HCT116 (cell line): Measurements from ENCODE around the gene CNTN5. TPM values are rescaled to one million over a fixed set of nuclear protein-coding genes. Genes with fewer than 3 reads are reported as not detected.

Experiments used
- ATAC-seq: fragments of 200-7000 bp; cut with Tn5 transposase; 2 replicates; pipeline ENCODE4 v1.9.1; 2020; ENCODE audit warnings: mild to moderate bottlenecking, moderate library complexity
- BruUV-seq: library from RNA; stranded (reverse); fragments of 400-500 nt; replicated peaks from 2 replicates; lab custom pipeline; 2021; lab: Mats Ljungman, UMichigan
- CTCF ChIA-PET: fragments of 300-600 bp; sonication (Branson Sonifier 250); formaldehyde crosslinking; loops from one replicate; lab custom pipeline; 2021; ENCODE audit warnings: antibody characterized with exemption; lab: Charles Lee
- POLR2A ChIA-PET: fragments of 300-600, 350-600 bp; sonication (Branson Sonifier 250); formaldehyde crosslinking; loops from one replicate; lab custom pipeline; 2021; ENCODE audit warnings: antibody characterized with exemption; lab: Charles Lee
- RAD21 ChIA-PET, 2 experiments: fragments of 300-600 bp; sonication (Branson Sonifier 250); formaldehyde crosslinking; loops; one replicate each; lab custom pipeline; 2023; ENCODE audit warnings: low total read pairs in 2 of 2; ENCODE audit not compliant: uncharacterized antibody in 2 of 2, unreplicated experiment in 2 of 2, low non-redundant PET in 1 of 2; lab: Charles Lee
- DNase-seq: peaks from one replicate; pipeline ENCODE4 v3.0.0-alpha.2; 2010; ENCODE audit warnings: low read depth, low spot score
- H2AFZ ChIP-seq: fragments of 200-600 bp; shearing (Covaris generic), sonication (generic); 2 replicates; pipeline ENCODE4 v1.6.1; 2017; ENCODE audit warnings: low read depth, mixed run types, mixed read lengths, antibody characterized with exemption, low read length; ENCODE audit not compliant: poor library complexity, severe bottlenecking
- H3K27ac ChIP-seq: 2 replicates; pipeline ENCODE4 v1.5.1; 2012; ENCODE audit warnings: low read depth, low read length
- H3K27me3 ChIP-seq: fragments of 200-600 bp; sonication (generic); 2 replicates; pipeline ENCODE4 v1.6.1; 2016; ENCODE audit warnings: mixed run types, low read length, mixed read lengths; ENCODE audit not compliant: insufficient read depth
- H3K36me3 ChIP-seq, 2 experiments: fragments of 200-500 bp in 1 of 2; fragments of 200-600 bp in 1 of 2; sonication (Bioruptor generic) in 1 of 2; sonication (generic) in 1 of 2; 2 replicates each; pipeline versions ENCODE4 v1.5.1 to v1.6.1; 2014 to 2016; ENCODE audit warnings: low read length in 2 of 2, inconsistent platforms in 1 of 2, mixed read lengths in 1 of 2, mixed run types in 1 of 2; ENCODE audit not compliant: insufficient read depth in 2 of 2, control insufficient read depth in 1 of 2
- H3K4me1 ChIP-seq, 2 experiments: fragments of 200-600 bp in 1 of 2; sonication (generic) in 1 of 2; 2 replicates each; pipeline versions ENCODE4 v1.5.1 to v1.6.1; 2012 to 2017; ENCODE audit warnings: low read length in 2 of 2, inconsistent platforms in 1 of 2, mild to moderate bottlenecking in 1 of 2, mixed read lengths in 1 of 2, mixed run types in 1 of 2, moderate library complexity in 1 of 2; ENCODE audit not compliant: insufficient read depth in 2 of 2, control insufficient read depth in 1 of 2
- H3K4me2 ChIP-seq: fragments of 200-600 bp; sonication (generic); 2 replicates; pipeline ENCODE4 v1.6.1; 2017; ENCODE audit warnings: mixed run types, low read length, mixed read lengths
- H3K4me3 ChIP-seq, 2 experiments: fragments of 200-600 bp in 1 of 2; sonication (generic) in 1 of 2; replicated peaks in 1 of 2; 2 replicates each; pipeline ENCODE4 v1.5.1; 2011 to 2016; ENCODE audit warnings: low read length in 2 of 2, control low read depth in 1 of 2, low read depth in 1 of 2, mild to moderate bottlenecking in 1 of 2, mixed read lengths in 1 of 2, mixed run types in 1 of 2
- H3K79me2 ChIP-seq: fragments of 200-600 bp; sonication (generic); 2 replicates; pipeline ENCODE4 v1.6.1; 2017; ENCODE audit warnings: mild to moderate bottlenecking, mixed run types, low read length, moderate library complexity, mixed read lengths; ENCODE audit not compliant: insufficient read depth
- H3K9ac ChIP-seq: fragments of 200-600 bp; sonication (generic); 2 replicates; pipeline ENCODE4 v1.6.1; 2016; ENCODE audit warnings: low read length, mixed read lengths
- H3K9me2 ChIP-seq: fragments of 200-600 bp; sonication (generic), shearing (Covaris generic); 2 replicates; pipeline ENCODE4 v1.6.1; 2017; ENCODE audit warnings: mixed run types, mild to moderate bottlenecking, moderate library complexity; ENCODE audit not compliant: insufficient read depth
- H3K9me3 ChIP-seq, 2 experiments: fragments of 200-500 bp in 1 of 2; fragments of 200-600 bp in 1 of 2; sonication (Bioruptor generic) in 1 of 2; sonication (generic) in 1 of 2; 2 replicates each; pipeline ENCODE4 v1.6.1; 2014 to 2017; ENCODE audit warnings: low read length in 2 of 2, mixed read lengths in 2 of 2, inconsistent platforms in 1 of 2, low read depth in 1 of 2, mild to moderate bottlenecking in 1 of 2, mixed run types in 1 of 2, moderate library complexity in 1 of 2; ENCODE audit not compliant: control insufficient read depth in 1 of 2, insufficient read depth in 1 of 2
- H4K20me1 ChIP-seq: fragments of 200-600 bp; sonication (generic), shearing (Covaris generic); 2 replicates; pipeline ENCODE4 v1.6.1; 2017; ENCODE audit warnings: mixed run types, mild to moderate bottlenecking, moderate library complexity; ENCODE audit not compliant: insufficient read depth
- CEBPB ChIP-seq: IDR thresholded peaks from 2 replicates; pipeline ENCODE4 v1.6.1; 2012; ENCODE audit warnings: low read depth
- ELF1 ChIP-seq: IDR thresholded peaks from 2 replicates; pipeline ENCODE4 v1.6.1; 2012; ENCODE audit warnings: low read depth, borderline replicate concordance
- EZH2 ChIP-seq: fragments of 200-600 bp; sonication (generic); IDR thresholded peaks from 2 replicates; pipeline ENCODE4 v1.6.1; 2017; ENCODE audit warnings: antibody characterized with exemption, mixed run types
- JUND ChIP-seq: IDR thresholded peaks from 2 replicates; pipeline ENCODE4 v1.6.1; 2012
- POLR2A ChIP-seq: IDR thresholded peaks from 2 replicates; pipeline ENCODE4 v1.7.0; 2011; ENCODE audit warnings: borderline replicate concordance; ENCODE audit not compliant: insufficient read depth, insufficient read length; ENCODE audit errors: extremely low read depth
- RAD21 ChIP-seq: IDR thresholded peaks from 2 replicates; pipeline ENCODE4 v1.6.1; 2012; ENCODE audit warnings: low read depth, mild to moderate bottlenecking
- REST ChIP-seq: IDR thresholded peaks from 2 replicates; pipeline ENCODE4 v1.6.1; 2012; ENCODE audit warnings: low read depth
- SP1 ChIP-seq: IDR thresholded peaks from 2 replicates; pipeline ENCODE4 v1.6.1; 2012; ENCODE audit warnings: low read depth
- TCF7L2 ChIP-seq: IDR thresholded peaks from 2 replicates; pipeline ENCODE4 v1.7.0; 2011; ENCODE audit warnings: borderline replicate concordance, inconsistent platforms; ENCODE audit not compliant: insufficient read depth, insufficient read length; ENCODE audit errors: extremely low read depth
- ZFX ChIP-seq: fragments of 450-650 bp; IDR thresholded peaks from 2 replicates; pipeline ENCODE4 v1.6.1; 2017
- intact Hi-C: fragments of 100-400 bp; cut with micrococcal nuclease; formaldehyde crosslinking; loops from 2 replicates; pipeline ENCODE4 v1.10.0; 2022
- total RNA-seq: library from RNA; stranded (reverse); gene quantifications from one replicate; pipeline ENCODE4 v1.2.1, GENCODE V29; 2021; ENCODE audit not compliant: unreplicated experiment

Gene CNTN5
- total RNA-seq, 1 experiment from 2014 or later: not detected

- H3K9me3 ChIP-seq: no peaks in the 10 kb centered on the region; a peak in 3 of 4 replicates
- CTCF ChIA-PET: no interaction called here
- BruUV-seq: no TSS peak
- TF ChIP-seq REST (no peak), RAD21 (no peak), POLR2A (no peak), JUND (no peak), EZH2 (no peak), CEBPB (no peak), TCF7L2 (no peak), ELF1 (no peak), SP1 (no peak), ZFX (no peak)
- ATAC-seq (no peak), DNase-seq (no peak)
- no peaks in the 10 kb centered on the region for H3K27me3 ChIP-seq
- H3K36me3 ChIP-seq: no peaks in the 10 kb centered on the region
- intact Hi-C loops: no loop called here
- RAD21 ChIA-PET: no interaction called here
- H3K9ac ChIP-seq: no peak overlapping the region
- H3K9me2 ChIP-seq: no peaks in the 10 kb centered on the region
- no peaks in the 10 kb centered on the region for H3K79me2 ChIP-seq
- no peaks in the 10 kb centered on the region for H3K4me1 ChIP-seq
- POLR2A ChIA-PET: no interaction called here
- H3K4me2 ChIP-seq: no peak overlapping the region
- no peak overlapping the region for H2AFZ ChIP-seq
- H3K4me3 ChIP-seq: no peak overlapping the region
- no peaks in the 10 kb centered on the region for H4K20me1 ChIP-seq
- no peak overlapping the region for H3K27ac ChIP-seq
Observed at GRCh38 chr11:99571094-99571493, 550.3 kb downstream of the CNTN5 start.
